ENCODE data around the gene GRIFIN. TPM values are rescaled to one million over a fixed set of nuclear protein-coding genes. Genes with fewer than 3 reads are reported as not detected.

Gene GRIFIN
- total RNA-seq, 1 donor from 2014 or later, result not detected

DNA sequence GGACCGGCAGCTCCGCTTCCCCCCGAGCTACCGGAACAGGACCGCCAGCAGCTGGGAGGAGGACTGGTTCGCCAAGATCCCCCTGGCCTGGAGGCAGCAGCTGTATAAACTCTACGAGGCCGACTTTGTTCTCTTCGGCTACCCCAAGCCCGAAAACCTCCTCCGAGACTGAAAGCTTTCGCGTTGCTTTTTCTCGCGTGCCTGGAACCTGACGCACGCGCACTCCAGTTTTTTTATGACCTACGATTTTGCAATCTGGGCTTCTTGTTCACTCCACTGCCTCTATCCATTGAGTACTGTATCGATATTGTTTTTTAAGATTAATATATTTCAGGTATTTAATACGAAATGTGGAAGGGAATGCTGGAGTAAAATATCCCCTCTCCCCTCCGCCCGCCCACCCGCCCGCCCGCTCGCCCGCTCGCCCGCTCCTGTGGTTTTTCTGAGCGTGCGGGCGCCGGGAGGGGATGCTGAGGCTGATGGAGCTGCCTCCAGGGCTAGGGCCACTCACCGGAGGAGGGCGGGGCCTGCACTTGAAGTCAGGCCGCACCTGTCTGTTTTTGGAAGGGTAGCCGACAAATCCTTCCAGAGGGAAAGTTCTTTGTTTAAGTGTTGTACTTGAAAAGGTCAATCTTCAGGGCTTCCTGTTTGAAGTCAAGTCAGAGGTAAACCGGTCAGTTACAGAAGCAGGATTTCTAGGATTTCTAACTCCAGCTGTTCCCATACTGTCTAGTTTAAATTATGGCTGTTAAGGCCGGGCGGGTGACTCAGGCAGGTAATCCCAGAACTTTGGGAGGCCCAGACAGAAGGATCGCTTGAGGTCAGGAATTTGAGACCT lies 42.3 kb downstream of the GRIFIN start:
- Mint-ChIP-seq H3K4me1 (ENCODE audit: low read depth) (peaks cover 11% of the 10 kb centered on the region), H3K4me3 (ENCODE audit: unreplicated experiment) (no peak overlapping the region), H3K27me3 (ENCODE audit: low read depth) (no peaks in the 10 kb centered on the region), H3K36me3 (ENCODE audit: low read depth) (peaks cover 24% of the 10 kb centered on the region), H3K9me3 (ENCODE audit: low read depth) (peaks cover 6% of the 10 kb centered on the region), H3K27ac (ENCODE audit: unreplicated experiment) (no peak overlapping the region)
- TF ChIP-seq, protein P1, sequence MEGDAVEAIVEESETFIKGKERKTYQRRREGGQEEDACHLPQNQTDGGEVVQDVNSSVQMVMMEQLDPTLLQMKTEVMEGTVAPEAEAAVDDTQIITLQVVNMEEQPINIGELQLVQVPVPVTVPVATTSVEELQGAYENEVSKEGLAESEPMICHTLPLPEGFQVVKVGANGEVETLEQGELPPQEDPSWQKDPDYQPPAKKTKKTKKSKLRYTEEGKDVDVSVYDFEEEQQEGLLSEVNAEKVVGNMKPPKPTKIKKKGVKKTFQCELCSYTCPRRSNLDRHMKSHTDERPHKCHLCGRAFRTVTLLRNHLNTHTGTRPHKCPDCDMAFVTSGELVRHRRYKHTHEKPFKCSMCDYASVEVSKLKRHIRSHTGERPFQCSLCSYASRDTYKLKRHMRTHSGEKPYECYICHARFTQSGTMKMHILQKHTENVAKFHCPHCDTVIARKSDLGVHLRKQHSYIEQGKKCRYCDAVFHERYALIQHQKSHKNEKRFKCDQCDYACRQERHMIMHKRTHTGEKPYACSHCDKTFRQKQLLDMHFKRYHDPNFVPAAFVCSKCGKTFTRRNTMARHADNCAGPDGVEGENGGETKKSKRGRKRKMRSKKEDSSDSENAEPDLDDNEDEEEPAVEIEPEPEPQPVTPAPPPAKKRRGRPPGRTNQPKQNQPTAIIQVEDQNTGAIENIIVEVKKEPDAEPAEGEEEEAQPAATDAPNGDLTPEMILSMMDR (IDR thresholded peaks at IDR 0.05), result no peak
- DNase-seq (ENCODE audit: low spot score), result no peak

DNA sequence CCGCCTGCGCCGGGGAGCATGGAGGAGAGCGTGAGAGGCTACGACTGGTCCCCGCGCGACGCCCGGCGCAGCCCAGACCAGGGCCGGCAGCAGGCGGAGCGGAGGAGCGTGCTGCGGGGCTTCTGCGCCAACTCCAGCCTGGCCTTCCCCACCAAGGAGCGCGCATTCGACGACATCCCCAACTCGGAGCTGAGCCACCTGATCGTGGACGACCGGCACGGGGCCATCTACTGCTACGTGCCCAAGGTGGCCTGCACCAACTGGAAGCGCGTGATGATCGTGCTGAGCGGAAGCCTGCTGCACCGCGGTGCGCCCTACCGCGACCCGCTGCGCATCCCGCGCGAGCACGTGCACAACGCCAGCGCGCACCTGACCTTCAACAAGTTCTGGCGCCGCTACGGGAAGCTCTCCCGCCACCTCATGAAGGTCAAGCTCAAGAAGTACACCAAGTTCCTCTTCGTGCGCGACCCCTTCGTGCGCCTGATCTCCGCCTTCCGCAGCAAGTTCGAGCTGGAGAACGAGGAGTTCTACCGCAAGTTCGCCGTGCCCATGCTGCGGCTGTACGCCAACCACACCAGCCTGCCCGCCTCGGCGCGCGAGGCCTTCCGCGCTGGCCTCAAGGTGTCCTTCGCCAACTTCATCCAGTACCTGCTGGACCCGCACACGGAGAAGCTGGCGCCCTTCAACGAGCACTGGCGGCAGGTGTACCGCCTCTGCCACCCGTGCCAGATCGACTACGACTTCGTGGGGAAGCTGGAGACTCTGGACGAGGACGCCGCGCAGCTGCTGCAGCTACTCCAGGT lies 43.1 kb downstream of the GRIFIN start:
- no peak for DNase-seq (ENCODE audit: low spot score)
- H3K27ac Mint-ChIP-seq (ENCODE audit: unreplicated experiment), result no peak overlapping the region
- TF ChIP-seq, protein P1 (IDR thresholded peaks at IDR 0.05), result no peak
- H3K36me3 Mint-ChIP-seq (ENCODE audit: low read depth), result peaks cover 24% of the 10 kb centered on the region
- no peaks in the 10 kb centered on the region for H3K27me3 Mint-ChIP-seq (ENCODE audit: low read depth)
- peaks cover 6% of the 10 kb centered on the region for H3K9me3 Mint-ChIP-seq (ENCODE audit: low read depth)
- no peak overlapping the region for H3K4me3 Mint-ChIP-seq (ENCODE audit: unreplicated experiment)
- peaks cover 4% of the 10 kb centered on the region for H3K4me1 Mint-ChIP-seq (ENCODE audit: low read depth)

DNA sequence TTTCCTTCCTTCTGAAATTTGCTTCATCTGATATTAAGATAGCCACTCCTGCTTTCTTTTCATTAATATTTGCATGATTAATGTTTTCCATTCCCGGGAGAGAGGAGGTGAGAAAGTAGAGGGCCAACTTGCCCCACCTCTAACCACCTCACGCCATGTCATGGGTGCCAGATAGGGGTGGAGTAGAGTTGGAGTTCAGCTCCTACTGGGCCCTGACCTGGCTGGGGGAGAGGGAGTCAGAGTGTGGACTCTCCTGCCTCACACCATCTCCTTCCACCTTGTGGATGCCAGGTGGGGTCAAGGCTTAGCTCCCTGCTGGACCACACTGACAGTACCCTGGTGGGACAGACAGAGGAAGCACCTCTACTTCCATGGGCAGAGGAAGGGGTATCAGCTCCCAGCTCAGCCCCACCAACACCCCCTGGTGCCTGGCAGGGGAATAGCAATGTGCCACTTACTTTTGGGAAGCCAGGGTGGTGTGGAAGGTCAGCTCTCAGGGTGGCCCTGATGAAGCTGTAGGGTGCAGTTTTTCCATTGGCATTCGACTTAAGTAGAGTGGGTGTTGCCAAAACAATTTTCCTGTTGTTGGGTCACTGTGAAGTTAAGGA lies 44.8 kb downstream of the GRIFIN start:
- H3K4me1 Mint-ChIP-seq (ENCODE audit: low read depth), result no peaks in the 10 kb centered on the region
- H3K9me3 Mint-ChIP-seq (ENCODE audit: low read depth), result peaks cover 6% of the 10 kb centered on the region
- H3K4me3 Mint-ChIP-seq (ENCODE audit: unreplicated experiment), result no peak overlapping the region
- H3K27me3 Mint-ChIP-seq (ENCODE audit: low read depth), result no peaks in the 10 kb centered on the region
- peaks cover 20% of the 10 kb centered on the region for H3K36me3 Mint-ChIP-seq (ENCODE audit: low read depth)
- DNase-seq (ENCODE audit: low spot score), result no peak
- H3K27ac Mint-ChIP-seq (ENCODE audit: unreplicated experiment), result no peak overlapping the region
- TF ChIP-seq, protein P1 (IDR thresholded peaks at IDR 0.05), result peak; percentile 55

DNA sequence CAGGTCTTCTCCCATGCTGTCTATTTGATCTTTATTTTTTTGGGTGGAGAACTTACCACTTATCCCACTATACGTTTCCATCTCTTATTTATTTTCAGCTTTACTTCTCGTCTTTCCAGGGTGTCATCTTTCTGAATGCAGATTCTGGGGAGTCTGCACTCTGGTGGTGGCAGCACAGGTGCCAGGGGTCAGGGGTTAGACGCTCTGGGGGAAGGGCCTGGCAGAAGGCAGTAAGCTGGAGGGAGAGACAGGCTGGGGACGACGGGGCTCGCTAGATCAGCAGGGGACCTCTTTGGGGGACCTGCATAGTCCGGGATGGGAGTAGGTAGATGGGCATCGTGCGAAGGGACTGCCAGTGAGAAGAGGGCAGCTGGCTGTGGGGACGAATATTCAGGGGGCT lies 50.4 kb downstream of the GRIFIN start:
- no peak overlapping the region for H3K4me3 Mint-ChIP-seq (ENCODE audit: unreplicated experiment)
- H3K9me3 Mint-ChIP-seq (ENCODE audit: low read depth), result peaks cover under 1% of the 10 kb centered on the region
- no peaks in the 10 kb centered on the region for H3K27me3 Mint-ChIP-seq (ENCODE audit: low read depth)
- peaks cover 1% of the 10 kb centered on the region for H3K36me3 Mint-ChIP-seq (ENCODE audit: low read depth)
- TF ChIP-seq, protein P1 (IDR thresholded peaks at IDR 0.05), result no peak
- no peak for DNase-seq (ENCODE audit: low spot score)
- H3K4me1 Mint-ChIP-seq (ENCODE audit: low read depth), result no peaks in the 10 kb centered on the region
- no peak overlapping the region for H3K27ac Mint-ChIP-seq (ENCODE audit: unreplicated experiment)

Other genes with a start within 250 kb of the GRIFIN start
- gene MAD1L1, start 243.5 kb downstream of the GRIFIN start, total RNA-seq, result 22.7 to 31.0 TPM (median 23.8 TPM) in 3 replicates
- gene MRM2, start 234.2 kb downstream of the GRIFIN start, total RNA-seq, result 17.7 to 19.8 TPM (median 17.8 TPM) in 3 replicates
- 9.5 to 15.2 TPM (median 10.0 TPM) in 3 replicates for gene NUDT1, start 234.2 kb downstream of the GRIFIN start, total RNA-seq
- gene SNX8, start 162.0 kb downstream of the GRIFIN start, total RNA-seq, result 34.4 to 45.4 TPM (median 37.2 TPM) in 3 replicates
- gene EIF3B, start 121.6 kb downstream of the GRIFIN start, total RNA-seq, result 120 to 135 TPM (median 121 TPM) in 3 replicates
- gene CHST12, start 72.8 kb downstream of the GRIFIN start, total RNA-seq, result 20.7 to 31.5 TPM (median 22.4 TPM) in 3 replicates
- 36.7 to 39.9 TPM (median 39.9 TPM) in 3 replicates for gene LFNG, start 43.4 kb upstream of the GRIFIN start, total RNA-seq
- gene BRAT1, start 79.1 kb upstream of the GRIFIN start, total RNA-seq, result 19.6 to 30.6 TPM (median 21.0 TPM) in 3 replicates
- 9.3 to 20.2 TPM (median 10.0 TPM) in 3 replicates for gene IQCE, start 82.6 kb upstream of the GRIFIN start, total RNA-seq
- 196 to 209 TPM (median 198 TPM) in 3 replicates for gene TTYH3, start 155.6 kb upstream of the GRIFIN start, total RNA-seq
- 9.1 to 11.1 TPM (median 9.6 TPM) in 3 replicates for gene AMZ1, start 211.8 kb upstream of the GRIFIN start, total RNA-seq